Measurements from ENCODE around the gene HNRNPLL.

HNRNPLL gene

DNA sequence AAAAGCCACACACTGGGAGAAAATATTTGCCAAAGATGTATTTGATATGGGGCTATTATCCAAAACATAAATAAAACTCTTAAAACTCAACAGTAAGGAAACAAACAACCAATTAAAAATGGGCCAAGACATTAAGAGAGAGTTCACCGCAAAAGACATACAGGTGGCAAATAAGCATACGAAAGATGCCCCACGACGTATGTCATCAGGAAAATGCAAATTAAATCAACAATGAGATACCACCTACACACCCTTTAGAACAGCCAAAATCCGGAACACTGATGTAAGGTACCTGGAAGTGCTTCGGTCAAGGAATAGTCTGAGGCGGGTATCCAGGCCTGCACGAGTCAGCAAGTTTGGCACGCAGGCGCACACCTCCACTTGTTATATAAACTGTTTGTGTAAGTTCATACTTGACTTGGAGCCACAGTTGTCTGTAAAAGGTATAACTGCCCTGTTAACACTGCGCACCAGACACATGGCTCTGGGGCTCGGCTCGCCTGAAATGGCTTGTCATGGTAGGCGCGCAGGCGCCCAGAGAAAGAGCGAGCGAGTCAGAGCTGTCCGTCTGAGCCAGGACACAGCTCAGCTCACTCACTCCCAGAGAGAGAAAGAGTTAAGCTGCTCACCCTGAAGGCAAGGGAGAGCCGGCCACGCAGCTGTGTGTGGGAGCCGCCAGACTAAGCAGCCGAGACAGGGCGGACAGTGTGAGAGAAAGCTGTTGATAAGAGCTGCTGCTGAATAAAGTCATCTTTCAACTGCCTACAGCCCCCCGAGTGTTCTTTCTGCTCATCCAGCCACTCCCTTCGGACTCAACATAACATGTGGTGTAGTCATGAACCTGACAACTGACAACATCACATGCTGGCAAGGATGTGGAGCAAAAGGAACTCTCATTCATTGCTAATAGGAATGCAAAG is 87.3 kb downstream of the HNRNPLL start:
- Histone ChIP-seq H3K4me1 (ENCODE audit: control insufficient read depth, insufficient read depth, low read length) (peaks cover 4% of the 10 kb centered on the region), H3K36me3 (ENCODE audit: control insufficient read depth in 2 of 2, insufficient read depth in 1 of 2, low read length in 2 of 2) (no peaks in the 10 kb centered on the region), H3K9me3 (ENCODE audit: control insufficient read depth, insufficient read depth, low read depth, low read length) (no peaks in the 10 kb centered on the region), H3K4me3 (ENCODE audit: low read depth, low read length) (peak overlapping the region; percentile 8), H3K27ac (ENCODE audit: extremely low read depth, low read depth, low read length) (peak overlapping the region; percentile 61)
- CTCF ChIA-PET: interaction anchor here (0.7 to 1.2 kb wide), 2 partner anchors 9 to 38 kb away, joined by 3 to 4 read pairs; no protein-coding TSS in a partner anchor
- POLR2A ChIA-PET: interaction anchor here (1.2 to 1.5 kb wide), 2 partner anchors 87 to 236 kb away, joined by 3 read pairs; partner anchors contain the start of genes HNRNPLL and SRSF7
- TF ChIP-seq ZNF175 (tag by site-specific recombination; IDR thresholded peaks at IDR 0.05) (no peak), ZNF670 (tag by site-specific recombination; IDR thresholded peaks at IDR 0.05; ENCODE audit: low read depth) (no peak), TRIM28 (IDR thresholded peaks at IDR 0.05; ENCODE audit: borderline replicate concordance, low read length) (peak; percentile 79; the same call in 1 of the 2 replicates), ZNF701 (tag by site-specific recombination; IDR thresholded peaks at IDR 0.05) (no peak), ZNF791 (tag by site-specific recombination; IDR thresholded peaks at IDR 0.05) (no peak), GLIS2 (tag by site-specific recombination; IDR thresholded peaks at IDR 0.05) (no peak), SALL2 (tag by site-specific recombination; IDR thresholded peaks at IDR 0.05; ENCODE audit: borderline replicate concordance) (no peak), ZNF626 (tag by site-specific recombination; IDR thresholded peaks at IDR 0.05) (no peak), ZNF184 (tag by site-specific recombination; IDR thresholded peaks at IDR 0.05) (no peak), ZNF785 (tag by site-specific recombination; IDR thresholded peaks at IDR 0.05) (no peak), ZNF416 (tag by site-specific recombination; IDR thresholded peaks at IDR 0.05) (no peak), SCRT2 (tag by site-specific recombination; IDR thresholded peaks at IDR 0.05) (peak; percentile 63), ZNF302 (tag by site-specific recombination; IDR thresholded peaks at IDR 0.05; ENCODE audit: low read depth) (no peak), ZFP41 (tag by site-specific recombination; IDR thresholded peaks at IDR 0.05; ENCODE audit: borderline replicate concordance) (no peak), ZNF514 (tag by site-specific recombination; IDR thresholded peaks at IDR 0.05) (no peak), ZNF707 (tag by site-specific recombination; IDR thresholded peaks at IDR 0.05) (no peak), ZNF792 (tag by site-specific recombination; IDR thresholded peaks at IDR 0.05) (no peak), ZNF221 (tag by site-specific recombination; IDR thresholded peaks at IDR 0.05; ENCODE audit: borderline replicate concordance) (no peak), HOXC10 (CRISPR knock-in tag; IDR thresholded peaks at IDR 0.05) (no peak), ZNF391 (tag by site-specific recombination; IDR thresholded peaks at IDR 0.05; ENCODE audit: borderline replicate concordance, low read depth) (no peak), BCL11A (tag by site-specific recombination; IDR thresholded peaks at IDR 0.05; ENCODE audit: low read depth) (no peak), ZNF521 (tag by site-specific recombination; IDR thresholded peaks at IDR 0.05) (no peak)
- TF ChIP-seq, protein P1, sequence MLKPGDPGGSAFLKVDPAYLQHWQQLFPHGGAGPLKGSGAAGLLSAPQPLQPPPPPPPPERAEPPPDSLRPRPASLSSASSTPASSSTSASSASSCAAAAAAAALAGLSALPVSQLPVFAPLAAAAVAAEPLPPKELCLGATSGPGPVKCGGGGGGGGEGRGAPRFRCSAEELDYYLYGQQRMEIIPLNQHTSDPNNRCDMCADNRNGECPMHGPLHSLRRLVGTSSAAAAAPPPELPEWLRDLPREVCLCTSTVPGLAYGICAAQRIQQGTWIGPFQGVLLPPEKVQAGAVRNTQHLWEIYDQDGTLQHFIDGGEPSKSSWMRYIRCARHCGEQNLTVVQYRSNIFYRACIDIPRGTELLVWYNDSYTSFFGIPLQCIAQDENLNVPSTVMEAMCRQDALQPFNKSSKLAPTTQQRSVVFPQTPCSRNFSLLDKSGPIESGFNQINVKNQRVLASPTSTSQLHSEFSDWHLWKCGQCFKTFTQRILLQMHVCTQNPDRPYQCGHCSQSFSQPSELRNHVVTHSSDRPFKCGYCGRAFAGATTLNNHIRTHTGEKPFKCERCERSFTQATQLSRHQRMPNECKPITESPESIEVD (tag by site-specific recombination; IDR thresholded peaks at IDR 0.05): no peak
- TF ChIP-seq, protein P2, sequence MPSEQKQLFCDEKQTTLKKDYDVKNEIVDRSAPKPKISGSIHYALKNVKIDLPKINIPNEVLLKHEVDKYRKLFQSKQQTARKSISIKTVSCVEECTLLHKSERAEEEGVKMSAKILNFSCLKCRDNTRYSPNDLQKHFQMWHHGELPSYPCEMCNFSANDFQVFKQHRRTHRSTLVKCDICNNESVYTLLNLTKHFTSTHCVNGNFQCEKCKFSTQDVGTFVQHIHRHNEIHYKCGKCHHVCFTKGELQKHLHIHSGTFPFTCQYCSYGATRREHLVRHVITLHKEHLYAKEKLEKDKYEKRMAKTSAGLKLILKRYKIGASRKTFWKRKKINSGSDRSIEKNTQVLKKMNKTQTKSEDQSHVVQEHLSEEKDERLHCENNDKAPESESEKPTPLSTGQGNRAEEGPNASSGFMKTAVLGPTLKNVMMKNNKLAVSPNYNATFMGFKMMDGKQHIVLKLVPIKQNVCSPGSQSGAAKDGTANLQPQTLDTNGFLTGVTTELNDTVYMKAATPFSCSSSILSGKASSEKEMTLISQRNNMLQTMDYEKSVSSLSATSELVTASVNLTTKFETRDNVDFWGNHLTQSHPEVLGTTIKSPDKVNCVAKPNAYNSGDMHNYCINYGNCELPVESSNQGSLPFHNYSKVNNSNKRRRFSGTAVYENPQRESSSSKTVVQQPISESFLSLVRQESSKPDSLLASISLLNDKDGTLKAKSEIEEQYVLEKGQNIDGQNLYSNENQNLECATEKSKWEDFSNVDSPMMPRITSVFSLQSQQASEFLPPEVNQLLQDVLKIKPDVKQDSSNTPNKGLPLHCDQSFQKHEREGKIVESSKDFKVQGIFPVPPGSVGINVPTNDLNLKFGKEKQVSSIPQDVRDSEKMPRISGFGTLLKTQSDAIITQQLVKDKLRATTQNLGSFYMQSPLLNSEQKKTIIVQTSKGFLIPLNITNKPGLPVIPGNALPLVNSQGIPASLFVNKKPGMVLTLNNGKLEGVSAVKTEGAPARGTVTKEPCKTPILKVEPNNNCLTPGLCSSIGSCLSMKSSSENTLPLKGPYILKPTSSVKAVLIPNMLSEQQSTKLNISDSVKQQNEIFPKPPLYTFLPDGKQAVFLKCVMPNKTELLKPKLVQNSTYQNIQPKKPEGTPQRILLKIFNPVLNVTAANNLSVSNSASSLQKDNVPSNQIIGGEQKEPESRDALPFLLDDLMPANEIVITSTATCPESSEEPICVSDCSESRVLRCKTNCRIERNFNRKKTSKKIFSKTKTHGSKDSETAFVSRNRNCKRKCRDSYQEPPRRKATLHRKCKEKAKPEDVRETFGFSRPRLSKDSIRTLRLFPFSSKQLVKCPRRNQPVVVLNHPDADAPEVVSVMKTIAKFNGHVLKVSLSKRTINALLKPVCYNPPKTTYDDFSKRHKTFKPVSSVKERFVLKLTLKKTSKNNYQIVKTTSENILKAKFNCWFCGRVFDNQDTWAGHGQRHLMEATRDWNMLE (tag by site-specific recombination; conservative IDR thresholded peaks at IDR 0.05; ENCODE audit: low read depth): peak; percentile 53
- TF ChIP-seq, protein P3, sequence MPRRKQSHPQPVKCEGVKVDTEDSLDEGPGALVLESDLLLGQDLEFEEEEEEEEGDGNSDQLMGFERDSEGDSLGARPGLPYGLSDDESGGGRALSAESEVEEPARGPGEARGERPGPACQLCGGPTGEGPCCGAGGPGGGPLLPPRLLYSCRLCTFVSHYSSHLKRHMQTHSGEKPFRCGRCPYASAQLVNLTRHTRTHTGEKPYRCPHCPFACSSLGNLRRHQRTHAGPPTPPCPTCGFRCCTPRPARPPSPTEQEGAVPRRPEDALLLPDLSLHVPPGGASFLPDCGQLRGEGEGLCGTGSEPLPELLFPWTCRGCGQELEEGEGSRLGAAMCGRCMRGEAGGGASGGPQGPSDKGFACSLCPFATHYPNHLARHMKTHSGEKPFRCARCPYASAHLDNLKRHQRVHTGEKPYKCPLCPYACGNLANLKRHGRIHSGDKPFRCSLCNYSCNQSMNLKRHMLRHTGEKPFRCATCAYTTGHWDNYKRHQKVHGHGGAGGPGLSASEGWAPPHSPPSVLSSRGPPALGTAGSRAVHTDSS (tag by site-specific recombination; IDR thresholded peaks at IDR 0.05): no peak
- TF ChIP-seq, protein P4, sequence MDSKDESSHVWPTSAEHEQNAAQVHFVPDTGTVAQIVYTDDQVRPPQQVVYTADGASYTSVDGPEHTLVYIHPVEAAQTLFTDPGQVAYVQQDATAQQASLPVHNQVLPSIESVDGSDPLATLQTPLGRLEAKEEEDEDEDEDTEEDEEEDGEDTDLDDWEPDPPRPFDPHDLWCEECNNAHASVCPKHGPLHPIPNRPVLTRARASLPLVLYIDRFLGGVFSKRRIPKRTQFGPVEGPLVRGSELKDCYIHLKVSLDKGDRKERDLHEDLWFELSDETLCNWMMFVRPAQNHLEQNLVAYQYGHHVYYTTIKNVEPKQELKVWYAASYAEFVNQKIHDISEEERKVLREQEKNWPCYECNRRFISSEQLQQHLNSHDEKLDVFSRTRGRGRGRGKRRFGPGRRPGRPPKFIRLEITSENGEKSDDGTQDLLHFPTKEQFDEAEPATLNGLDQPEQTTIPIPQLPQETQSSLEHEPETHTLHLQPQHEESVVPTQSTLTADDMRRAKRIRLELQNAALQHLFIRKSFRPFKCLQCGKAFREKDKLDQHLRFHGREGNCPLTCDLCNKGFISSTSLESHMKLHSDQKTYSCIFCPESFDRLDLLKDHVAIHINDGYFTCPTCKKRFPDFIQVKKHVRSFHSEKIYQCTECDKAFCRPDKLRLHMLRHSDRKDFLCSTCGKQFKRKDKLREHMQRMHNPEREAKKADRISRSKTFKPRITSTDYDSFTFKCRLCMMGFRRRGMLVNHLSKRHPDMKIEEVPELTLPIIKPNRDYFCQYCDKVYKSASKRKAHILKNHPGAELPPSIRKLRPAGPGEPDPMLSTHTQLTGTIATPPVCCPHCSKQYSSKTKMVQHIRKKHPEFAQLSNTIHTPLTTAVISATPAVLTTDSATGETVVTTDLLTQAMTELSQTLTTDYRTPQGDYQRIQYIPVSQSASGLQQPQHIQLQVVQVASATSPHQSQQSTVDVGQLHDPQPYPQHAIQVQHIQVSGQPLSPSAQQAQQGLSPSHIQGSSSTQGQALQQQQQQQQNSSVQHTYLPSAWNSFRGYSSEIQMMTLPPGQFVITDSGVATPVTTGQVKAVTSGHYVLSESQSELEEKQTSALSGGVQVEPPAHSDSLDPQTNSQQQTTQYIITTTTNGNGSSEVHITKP (tag by site-specific recombination; IDR thresholded peaks at IDR 0.05): peak; percentile 53

All from HEK293 (cell line).